H9 (cell line): Measurements from ENCODE around the gene KCTD18. TPM values are rescaled to one million over a fixed set of nuclear protein-coding genes. Genes with fewer than 3 reads are reported as not detected.

Experiments used
- DNase-seq: peaks from one replicate; pipeline ENCODE4 v3.0.0-alpha.2; 2017
- H2AFZ ChIP-seq: one replicate; pipeline ENCODE4 v1.6.1; 2013; ENCODE audit warnings: mild to moderate bottlenecking, low read length, control low read depth, moderate library complexity
- H2AK5ac ChIP-seq: 2 replicates; pipeline ENCODE4 v1.6.1; 2013; ENCODE audit warnings: low read length, control low read depth, mixed read lengths; ENCODE audit not compliant: insufficient read length
- H2BK120ac ChIP-seq: one replicate; pipeline ENCODE4 v1.6.1; 2013; ENCODE audit warnings: low read depth, mild to moderate bottlenecking, low read length, control low read depth, inconsistent platforms; ENCODE audit not compliant: poor library complexity, severe bottlenecking
- H2BK12ac ChIP-seq: 2 replicates; pipeline ENCODE4 v1.6.1; 2013; ENCODE audit warnings: low read length, control low read depth, mixed read lengths, low read depth; ENCODE audit not compliant: insufficient read length
- H2BK15ac ChIP-seq: 2 replicates; pipeline ENCODE4 v1.6.1; 2013; ENCODE audit warnings: low read depth, low read length, control low read depth
- H2BK20ac ChIP-seq: one replicate; pipeline ENCODE4 v1.6.1; 2013; ENCODE audit warnings: low read depth, mild to moderate bottlenecking, low read length, control low read depth, inconsistent platforms; ENCODE audit not compliant: poor library complexity, severe bottlenecking
- H2BK5ac ChIP-seq: 2 replicates; pipeline ENCODE4 v1.6.1; 2013; ENCODE audit warnings: low read length, control low read depth, mixed read lengths; ENCODE audit not compliant: insufficient read length
- H3K14ac ChIP-seq: 2 replicates; pipeline ENCODE4 v1.6.1; 2013; ENCODE audit warnings: low read length, control low read depth; ENCODE audit not compliant: insufficient read depth
- H3K18ac ChIP-seq: 2 replicates; pipeline ENCODE4 v1.6.1; 2013; ENCODE audit warnings: low read depth, mild to moderate bottlenecking, mixed read lengths, low read length, control low read depth; ENCODE audit not compliant: insufficient read length
- H3K23ac ChIP-seq: 2 replicates; pipeline ENCODE4 v1.6.1; 2013; ENCODE audit warnings: low read length, control low read depth, mixed read lengths, low read depth; ENCODE audit not compliant: insufficient read length
- H3K23me2 ChIP-seq: 2 replicates; pipeline ENCODE4 v1.6.1; 2013; ENCODE audit warnings: low read depth, mild to moderate bottlenecking, mixed read lengths, low read length, control low read depth; ENCODE audit not compliant: insufficient read length, poor library complexity, severe bottlenecking
- H3K27ac ChIP-seq: 2 replicates; pipeline ENCODE4 v1.5.1; 2013; ENCODE audit warnings: low read length, control low read depth, mixed read lengths, low read depth; ENCODE audit not compliant: insufficient read length
- H3K27me3 ChIP-seq: 2 replicates; pipeline ENCODE4 v1.6.1; 2013; ENCODE audit warnings: low read length, control low read depth, inconsistent platforms; ENCODE audit not compliant: insufficient read depth
- H3K4ac ChIP-seq: 2 replicates; pipeline ENCODE4 v1.6.1; 2013; ENCODE audit warnings: low read depth, mild to moderate bottlenecking, control low read depth, inconsistent platforms, low read length, moderate library complexity
- H3K4me1 ChIP-seq: 2 replicates; pipeline ENCODE4 v1.6.1; 2013; ENCODE audit warnings: low read length, control low read depth, inconsistent platforms; ENCODE audit not compliant: insufficient read depth
- H3K4me2 ChIP-seq: 2 replicates; pipeline ENCODE4 v1.6.1; 2013; ENCODE audit warnings: low read length, control low read depth, mixed read lengths; ENCODE audit not compliant: insufficient read length, insufficient read depth
- H3K56ac ChIP-seq: 2 replicates; pipeline ENCODE4 v1.6.1; 2013; ENCODE audit warnings: low read depth, mild to moderate bottlenecking, mixed read lengths, low read length, control low read depth; ENCODE audit not compliant: insufficient read length
- H3K79me1 ChIP-seq: 2 replicates; pipeline ENCODE4 v1.6.1; 2013; ENCODE audit warnings: low read depth, mild to moderate bottlenecking, moderate library complexity, low read length, control low read depth, inconsistent platforms; ENCODE audit not compliant: insufficient read depth, poor library complexity, severe bottlenecking
- H3K79me2 ChIP-seq: 2 replicates; pipeline ENCODE4 v1.6.1; 2013; ENCODE audit warnings: low read length, control low read depth, inconsistent platforms; ENCODE audit not compliant: insufficient read depth
- H3K9ac ChIP-seq: 2 replicates; pipeline ENCODE4 v1.6.1; 2013; ENCODE audit warnings: low read length, control low read depth, mixed read lengths; ENCODE audit not compliant: insufficient read length; ENCODE audit errors: extremely low read depth
- H3K9me3 ChIP-seq: one replicate; pipeline ENCODE4 v1.6.1; 2013; ENCODE audit warnings: low read depth, low read length, inconsistent platforms; ENCODE audit not compliant: control insufficient read depth
- H3T11ph ChIP-seq: one replicate; pipeline ENCODE4 v1.6.1; 2013; ENCODE audit warnings: mild to moderate bottlenecking, low read length, control low read depth, inconsistent platforms
- H4K20me1 ChIP-seq: one replicate; pipeline ENCODE4 v1.6.1; 2013; ENCODE audit not compliant: control insufficient read depth, insufficient read length, insufficient read depth
- H4K5ac ChIP-seq: 2 replicates; pipeline ENCODE4 v1.6.1; 2013; ENCODE audit warnings: low read depth, mild to moderate bottlenecking, mixed read lengths, low read length, control low read depth; ENCODE audit not compliant: insufficient read length
- H4K8ac ChIP-seq: replicated peaks from 2 replicates; pipeline ENCODE4 v1.6.1; 2013; ENCODE audit warnings: low read length, control low read depth, mixed read lengths, low read depth; ENCODE audit not compliant: insufficient read length
- H4K91ac ChIP-seq: 2 replicates; pipeline ENCODE4 v1.6.1; 2013; ENCODE audit warnings: low read depth, mild to moderate bottlenecking, moderate library complexity, mixed read lengths, low read length, control low read depth; ENCODE audit not compliant: insufficient read length
- H3K27ac Mint-ChIP-seq, 3 experiments: 2 replicates in 2 of 3; 3 replicates in 1 of 3; pipeline ENCODE4 v1.8.0; 2020 to 2021; ENCODE audit warnings: mixed read lengths in 3 of 3, mild to moderate bottlenecking in 1 of 3, moderate library complexity in 1 of 3
- H3K27me3 Mint-ChIP-seq: 2 replicates; pipeline ENCODE4 v1.8.0; 2021; ENCODE audit warnings: low read depth, mild to moderate bottlenecking, moderate library complexity, mixed read lengths
- H3K36me3 Mint-ChIP-seq, 3 experiments: 2 replicates in 2 of 3; 3 replicates in 1 of 3; pipeline ENCODE4 v1.8.0; 2020 to 2021; ENCODE audit warnings: low read depth in 3 of 3, mixed read lengths in 3 of 3; ENCODE audit not compliant: insufficient read depth in 1 of 3
- H3K4me1 Mint-ChIP-seq, 2 experiments: 2 replicates each; pipeline ENCODE4 v1.8.0; 2020; ENCODE audit warnings: mixed read lengths in 2 of 2
- H3K4me3 Mint-ChIP-seq, 2 experiments: 2 replicates in 1 of 2; 3 replicates in 1 of 2; pipeline ENCODE4 v1.8.0; 2020 to 2021; ENCODE audit warnings: mild to moderate bottlenecking in 2 of 2, mixed read lengths in 2 of 2, moderate library complexity in 1 of 2
- H3K9me3 Mint-ChIP-seq, 2 experiments: 2 replicates in 1 of 2; 3 replicates in 1 of 2; pipeline ENCODE4 v1.8.0; 2020; ENCODE audit warnings: mild to moderate bottlenecking in 2 of 2, mixed read lengths in 2 of 2, moderate library complexity in 1 of 2
- WGBS: extraction: QIAGEN DNeasy Blood & Tissue Kit; methylation state at CpG from one replicate; pipeline ENCODE4 v1.1.7; 2013; ENCODE audit warnings: missing lambda C conversion rate, low lambda C conversion rate, mixed read lengths; ENCODE audit not compliant: insufficient read length; ENCODE audit errors: extremely low coverage; 5-methylcytosine and 5-hydroxymethylcytosine counted together
- total RNA-seq: library from RNA; stranded (reverse); gene quantifications from 2 replicates; pipeline ENCODE4 v1.2.1, GENCODE V29; 2021
- TF ChIP-seq, protein P1 (sequence below): fragments of 200-600 bp; sonication (generic); conservative IDR thresholded peaks from 3 replicates; pipeline ENCODE4 v1.8.0; 2021; ENCODE audit warnings: antibody characterized with exemption, mild to moderate bottlenecking

Gene KCTD18
- total RNA-seq, 1 experiment from 2014 or later: 4.9 TPM

DNA sequence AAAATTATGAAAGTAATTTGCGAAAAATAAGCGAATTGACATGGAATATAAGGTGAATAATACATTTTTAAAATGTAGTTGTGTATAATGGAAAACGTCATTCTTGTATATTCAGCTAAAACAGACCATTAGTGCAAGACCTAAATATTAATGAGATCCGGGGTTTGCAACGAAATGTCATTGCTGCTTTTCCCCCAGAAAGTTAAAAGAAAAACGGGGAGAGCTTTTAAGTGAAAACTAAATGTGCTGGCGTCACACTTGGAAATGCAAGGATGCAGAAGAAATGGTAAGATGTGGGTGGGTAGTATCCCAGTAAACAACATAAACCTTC, 15.6 kb upstream of the KCTD18 start:
- WGBS: 100% methylated on average over 2 of the region's 7 CpGs
- H3K27ac Mint-ChIP-seq: no peak overlapping the region

More for the DNA sequence above, 15.6 kb upstream of the KCTD18 start:
- no peak overlapping the region for H3K18ac ChIP-seq
- H2AFZ ChIP-seq: no peak overlapping the region
- Mint-ChIP-seq H3K9me3 (no peaks in the 10 kb centered on the region; a peak in 1 of 5 replicates), H3K4me3 (peak overlapping the region; percentile 89 to 94), H3K4me1 (peaks cover 15 to 17% of the 10 kb centered on the region in 2 experiments), H3K27me3 (peaks cover 12% of the 10 kb centered on the region), H3K36me3 (no peaks in the 10 kb centered on the region)
- H3K9ac ChIP-seq: no peak overlapping the region
- H2BK5ac ChIP-seq: no peak overlapping the region
- no peak for DNase-seq
- H2BK120ac ChIP-seq: no peak overlapping the region
- H3K23me2 ChIP-seq: peaks cover 4% of the 10 kb centered on the region
- H3K79me2 ChIP-seq: peaks cover 11% of the 10 kb centered on the region; the same call in 1 of the 2 replicates
- no peak overlapping the region for H3K23ac ChIP-seq
- H3K56ac ChIP-seq: no peak overlapping the region
- no peak overlapping the region for H3K27ac ChIP-seq
- no peak overlapping the region for H4K8ac ChIP-seq
- H4K5ac ChIP-seq: no peak overlapping the region
- no peaks in the 10 kb centered on the region; the same call in 1 of the 2 replicates for H3K4me1 ChIP-seq
- H3K27me3 ChIP-seq: no peaks in the 10 kb centered on the region; the same call in 1 of the 2 replicates
- H2BK20ac ChIP-seq: no peak overlapping the region
- H4K91ac ChIP-seq: no peak overlapping the region
- H3K4me2 ChIP-seq: peak overlapping the region; percentile 90
- no peaks in the 10 kb centered on the region for H3K79me1 ChIP-seq
- TF ChIP-seq, protein P1, sequence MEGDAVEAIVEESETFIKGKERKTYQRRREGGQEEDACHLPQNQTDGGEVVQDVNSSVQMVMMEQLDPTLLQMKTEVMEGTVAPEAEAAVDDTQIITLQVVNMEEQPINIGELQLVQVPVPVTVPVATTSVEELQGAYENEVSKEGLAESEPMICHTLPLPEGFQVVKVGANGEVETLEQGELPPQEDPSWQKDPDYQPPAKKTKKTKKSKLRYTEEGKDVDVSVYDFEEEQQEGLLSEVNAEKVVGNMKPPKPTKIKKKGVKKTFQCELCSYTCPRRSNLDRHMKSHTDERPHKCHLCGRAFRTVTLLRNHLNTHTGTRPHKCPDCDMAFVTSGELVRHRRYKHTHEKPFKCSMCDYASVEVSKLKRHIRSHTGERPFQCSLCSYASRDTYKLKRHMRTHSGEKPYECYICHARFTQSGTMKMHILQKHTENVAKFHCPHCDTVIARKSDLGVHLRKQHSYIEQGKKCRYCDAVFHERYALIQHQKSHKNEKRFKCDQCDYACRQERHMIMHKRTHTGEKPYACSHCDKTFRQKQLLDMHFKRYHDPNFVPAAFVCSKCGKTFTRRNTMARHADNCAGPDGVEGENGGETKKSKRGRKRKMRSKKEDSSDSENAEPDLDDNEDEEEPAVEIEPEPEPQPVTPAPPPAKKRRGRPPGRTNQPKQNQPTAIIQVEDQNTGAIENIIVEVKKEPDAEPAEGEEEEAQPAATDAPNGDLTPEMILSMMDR: no peak
- no peak overlapping the region for H3K14ac ChIP-seq
- no peak overlapping the region for H3T11ph ChIP-seq
- no peak overlapping the region for H2AK5ac ChIP-seq
- no peak overlapping the region for H2BK15ac ChIP-seq
- H3K9me3 ChIP-seq: no peaks in the 10 kb centered on the region
- no peak overlapping the region for H3K4ac ChIP-seq
- H2BK12ac ChIP-seq: no peak overlapping the region
- no peaks in the 10 kb centered on the region for H4K20me1 ChIP-seq
